HCT116 (cell line): ENCODE data around the gene PACSIN2. TPM values are rescaled to one million over a fixed set of nuclear protein-coding genes. Genes with fewer than 3 reads are reported as not detected.

ENCODE experiments used
- ATAC-seq: fragments of 200-7000 bp; cut with Tn5 transposase; 2 replicates; pipeline ENCODE4 v1.9.1; 2020; ENCODE audit warnings: mild to moderate bottlenecking, moderate library complexity
- BruUV-seq: library from RNA; stranded (reverse); fragments of 400-500 nt; replicated peaks from 2 replicates; lab custom pipeline; 2021; lab: Mats Ljungman, UMichigan
- CTCF ChIA-PET: fragments of 300-600 bp; sonication (Branson Sonifier 250); formaldehyde crosslinking; loops from one replicate; lab custom pipeline; 2021; ENCODE audit warnings: antibody characterized with exemption; lab: Charles Lee
- POLR2A ChIA-PET: fragments of 300-600, 350-600 bp; sonication (Branson Sonifier 250); formaldehyde crosslinking; loops from one replicate; lab custom pipeline; 2021; ENCODE audit warnings: antibody characterized with exemption; lab: Charles Lee
- RAD21 ChIA-PET, 2 experiments: fragments of 300-600 bp; sonication (Branson Sonifier 250); formaldehyde crosslinking; loops; one replicate each; lab custom pipeline; 2023; ENCODE audit warnings: low total read pairs in 2 of 2; ENCODE audit not compliant: uncharacterized antibody in 2 of 2, unreplicated experiment in 2 of 2, low non-redundant PET in 1 of 2; lab: Charles Lee
- DNase-seq: peaks from one replicate; pipeline ENCODE4 v3.0.0-alpha.2; 2010; ENCODE audit warnings: low read depth, low spot score
- H2AFZ ChIP-seq: fragments of 200-600 bp; shearing (Covaris generic), sonication (generic); 2 replicates; pipeline ENCODE4 v1.6.1; 2017; ENCODE audit warnings: low read depth, mixed run types, mixed read lengths, antibody characterized with exemption, low read length; ENCODE audit not compliant: poor library complexity, severe bottlenecking
- H3K27ac ChIP-seq: 2 replicates; pipeline ENCODE4 v1.5.1; 2012; ENCODE audit warnings: low read depth, low read length
- H3K27me3 ChIP-seq: fragments of 200-600 bp; sonication (generic); 2 replicates; pipeline ENCODE4 v1.6.1; 2016; ENCODE audit warnings: mixed run types, low read length, mixed read lengths; ENCODE audit not compliant: insufficient read depth
- H3K36me3 ChIP-seq, 2 experiments: fragments of 200-500 bp in 1 of 2; fragments of 200-600 bp in 1 of 2; sonication (Bioruptor generic) in 1 of 2; sonication (generic) in 1 of 2; 2 replicates each; pipeline versions ENCODE4 v1.5.1 to v1.6.1; 2014 to 2016; ENCODE audit warnings: low read length in 2 of 2, inconsistent platforms in 1 of 2, mixed read lengths in 1 of 2, mixed run types in 1 of 2; ENCODE audit not compliant: insufficient read depth in 2 of 2, control insufficient read depth in 1 of 2
- H3K4me1 ChIP-seq, 2 experiments: fragments of 200-600 bp in 1 of 2; sonication (generic) in 1 of 2; 2 replicates each; pipeline versions ENCODE4 v1.5.1 to v1.6.1; 2012 to 2017; ENCODE audit warnings: low read length in 2 of 2, inconsistent platforms in 1 of 2, mild to moderate bottlenecking in 1 of 2, mixed read lengths in 1 of 2, mixed run types in 1 of 2, moderate library complexity in 1 of 2; ENCODE audit not compliant: insufficient read depth in 2 of 2, control insufficient read depth in 1 of 2
- H3K4me2 ChIP-seq: fragments of 200-600 bp; sonication (generic); 2 replicates; pipeline ENCODE4 v1.6.1; 2017; ENCODE audit warnings: mixed run types, low read length, mixed read lengths
- H3K4me3 ChIP-seq, 2 experiments: fragments of 200-600 bp in 1 of 2; sonication (generic) in 1 of 2; replicated peaks in 1 of 2; 2 replicates each; pipeline ENCODE4 v1.5.1; 2011 to 2016; ENCODE audit warnings: low read length in 2 of 2, control low read depth in 1 of 2, low read depth in 1 of 2, mild to moderate bottlenecking in 1 of 2, mixed read lengths in 1 of 2, mixed run types in 1 of 2
- H3K79me2 ChIP-seq: fragments of 200-600 bp; sonication (generic); 2 replicates; pipeline ENCODE4 v1.6.1; 2017; ENCODE audit warnings: mild to moderate bottlenecking, mixed run types, low read length, moderate library complexity, mixed read lengths; ENCODE audit not compliant: insufficient read depth
- H3K9ac ChIP-seq: fragments of 200-600 bp; sonication (generic); 2 replicates; pipeline ENCODE4 v1.6.1; 2016; ENCODE audit warnings: low read length, mixed read lengths
- H3K9me2 ChIP-seq: fragments of 200-600 bp; sonication (generic), shearing (Covaris generic); 2 replicates; pipeline ENCODE4 v1.6.1; 2017; ENCODE audit warnings: mixed run types, mild to moderate bottlenecking, moderate library complexity; ENCODE audit not compliant: insufficient read depth
- H3K9me3 ChIP-seq, 2 experiments: fragments of 200-500 bp in 1 of 2; fragments of 200-600 bp in 1 of 2; sonication (Bioruptor generic) in 1 of 2; sonication (generic) in 1 of 2; 2 replicates each; pipeline ENCODE4 v1.6.1; 2014 to 2017; ENCODE audit warnings: low read length in 2 of 2, mixed read lengths in 2 of 2, inconsistent platforms in 1 of 2, low read depth in 1 of 2, mild to moderate bottlenecking in 1 of 2, mixed run types in 1 of 2, moderate library complexity in 1 of 2; ENCODE audit not compliant: control insufficient read depth in 1 of 2, insufficient read depth in 1 of 2
- H4K20me1 ChIP-seq: fragments of 200-600 bp; sonication (generic), shearing (Covaris generic); 2 replicates; pipeline ENCODE4 v1.6.1; 2017; ENCODE audit warnings: mixed run types, mild to moderate bottlenecking, moderate library complexity; ENCODE audit not compliant: insufficient read depth
- ATF3 ChIP-seq: IDR thresholded peaks from 2 replicates; pipeline ENCODE4 v1.6.1; 2012
- CBX3 ChIP-seq: IDR thresholded peaks from 2 replicates; pipeline ENCODE4 v1.6.1; 2012; ENCODE audit warnings: low read depth
- CEBPB ChIP-seq: IDR thresholded peaks from 2 replicates; pipeline ENCODE4 v1.6.1; 2012; ENCODE audit warnings: low read depth
- CTCF ChIP-seq, 3 experiments: fragments of 200-600 bp in 1 of 3; sonication (generic) in 1 of 3; IDR thresholded peaks in 2 of 3; conservative IDR thresholded peaks in 1 of 3; 2 replicates each; pipeline ENCODE4 v1.5.1; 2012 to 2017; ENCODE audit warnings: low read depth in 2 of 3, low read length in 2 of 3, antibody characterized with exemption in 1 of 3, borderline replicate concordance in 1 of 3, control low read depth in 1 of 3, mild to moderate bottlenecking in 1 of 3, mixed read lengths in 1 of 3, mixed run types in 1 of 3, moderate library complexity in 1 of 3; ENCODE audit not compliant: insufficient read depth in 1 of 3
- EGR1 ChIP-seq: IDR thresholded peaks from 2 replicates; pipeline ENCODE4 v1.6.1; 2012; ENCODE audit warnings: low read depth
- ELF1 ChIP-seq: IDR thresholded peaks from 2 replicates; pipeline ENCODE4 v1.6.1; 2012; ENCODE audit warnings: low read depth, borderline replicate concordance
- EZH2 ChIP-seq: fragments of 200-600 bp; sonication (generic); IDR thresholded peaks from 2 replicates; pipeline ENCODE4 v1.6.1; 2017; ENCODE audit warnings: antibody characterized with exemption, mixed run types
- FOSL1 ChIP-seq: IDR thresholded peaks from 2 replicates; pipeline ENCODE4 v1.6.1; 2012; ENCODE audit warnings: low read depth
- JUND ChIP-seq: IDR thresholded peaks from 2 replicates; pipeline ENCODE4 v1.6.1; 2012
- MAX ChIP-seq: IDR thresholded peaks from 2 replicates; pipeline ENCODE4 v1.6.1; 2012
- POLR2A ChIP-seq: IDR thresholded peaks from 2 replicates; pipeline ENCODE4 v1.7.0; 2011; ENCODE audit warnings: borderline replicate concordance; ENCODE audit not compliant: insufficient read depth, insufficient read length; ENCODE audit errors: extremely low read depth
- POLR2AphosphoS5 ChIP-seq: IDR thresholded peaks from 2 replicates; pipeline ENCODE4 v1.6.1; 2011; ENCODE audit warnings: mild to moderate bottlenecking, low read depth, low read length, moderate library complexity
- RAD21 ChIP-seq: IDR thresholded peaks from 2 replicates; pipeline ENCODE4 v1.6.1; 2012; ENCODE audit warnings: low read depth, mild to moderate bottlenecking
- SIN3A ChIP-seq: IDR thresholded peaks from 2 replicates; pipeline ENCODE4 v1.6.1; 2012; ENCODE audit warnings: low read depth
- SP1 ChIP-seq: IDR thresholded peaks from 2 replicates; pipeline ENCODE4 v1.6.1; 2012; ENCODE audit warnings: low read depth
- SRF ChIP-seq: IDR thresholded peaks from 2 replicates; pipeline ENCODE4 v1.6.1; 2012; ENCODE audit warnings: low read depth
- TCF7L2 ChIP-seq: IDR thresholded peaks from 2 replicates; pipeline ENCODE4 v1.7.0; 2011; ENCODE audit warnings: borderline replicate concordance, inconsistent platforms; ENCODE audit not compliant: insufficient read depth, insufficient read length; ENCODE audit errors: extremely low read depth
- YY1 ChIP-seq: IDR thresholded peaks from 2 replicates; pipeline ENCODE4 v1.6.1; 2011; ENCODE audit warnings: low read length, low read depth, moderate library complexity, mild to moderate bottlenecking; ENCODE audit not compliant: insufficient replicate concordance; ENCODE audit errors: extremely low read depth
- ZBTB33 ChIP-seq: IDR thresholded peaks from 2 replicates; pipeline ENCODE4 v1.6.1; 2011; ENCODE audit warnings: mild to moderate bottlenecking, low read length, moderate library complexity; ENCODE audit not compliant: insufficient replicate concordance; ENCODE audit errors: extremely low read depth
- ZNF274 ChIP-seq: fragments of 200-500 bp; sonication (Bioruptor generic); IDR thresholded peaks from 2 replicates; pipeline ENCODE4 v1.6.1; 2014; ENCODE audit warnings: mild to moderate bottlenecking, low read depth, low read length, inconsistent platforms
- intact Hi-C: fragments of 100-400 bp; cut with micrococcal nuclease; formaldehyde crosslinking; loops from 2 replicates; pipeline ENCODE4 v1.10.0; 2022
- total RNA-seq: library from RNA; stranded (reverse); gene quantifications from one replicate; pipeline ENCODE4 v1.2.1, GENCODE V29; 2021; ENCODE audit not compliant: unreplicated experiment

PACSIN2 gene
- total RNA-seq, 1 experiment from 2014 or later = 48.2 TPM

GRCh38 chr22:43006753-43007152 lies 8.2 kb downstream of the PACSIN2 start:
- intact Hi-C loops = no loop called here
- H4K20me1 ChIP-seq = peaks cover 14% of the 10 kb centered on the region; the same call in 1 of the 2 replicates
- H3K4me2 ChIP-seq = no peak overlapping the region
- ChIA-PET POLR2A (no interaction called here), RAD21 (no interaction called here), CTCF (no interaction called here)
- no peaks in the 10 kb centered on the region for H3K9me2 ChIP-seq
- no peaks in the 10 kb centered on the region for H3K27me3 ChIP-seq
- DNase-seq (no peak), ATAC-seq (no peak)
- no peak overlapping the region for H3K9ac ChIP-seq
- no peak overlapping the region for H2AFZ ChIP-seq
- no peaks in the 10 kb centered on the region for H3K36me3 ChIP-seq
- H3K79me2 ChIP-seq = peaks cover 90% of the 10 kb centered on the region
- H3K9me3 ChIP-seq = no peaks in the 10 kb centered on the region
- no TSS peak for BruUV-seq
- H3K4me1 ChIP-seq = peaks cover 52 to 72% of the 10 kb centered on the region in 2 experiments
- no peak overlapping the region for H3K27ac ChIP-seq
- TF ChIP-seq ZBTB33 (no peak), SIN3A (no peak), CTCF (IDR thresholded peaks at IDR 0.05 in 2 of 3, conservative IDR thresholded peaks at IDR 0.05 in 1 of 3; ENCODE audit: borderline replicate concordance in 1 of 3, insufficient read depth in 1 of 3, low read depth in 2 of 3, low read length in 2 of 3) (no peak), ELF1 (no peak), EGR1 (no peak), CEBPB (no peak), TCF7L2 (no peak), POLR2AphosphoS5 (no peak), ATF3 (no peak), ZNF274 (no peak), EZH2 (no peak), SRF (no peak), POLR2A (no peak), JUND (no peak), FOSL1 (no peak), RAD21 (no peak), CBX3 (no peak), YY1 (no peak), MAX (no peak), SP1 (no peak)
- H3K4me3 ChIP-seq = no peak overlapping the region
